Measurements from ENCODE around the gene CD82.

DNA sequence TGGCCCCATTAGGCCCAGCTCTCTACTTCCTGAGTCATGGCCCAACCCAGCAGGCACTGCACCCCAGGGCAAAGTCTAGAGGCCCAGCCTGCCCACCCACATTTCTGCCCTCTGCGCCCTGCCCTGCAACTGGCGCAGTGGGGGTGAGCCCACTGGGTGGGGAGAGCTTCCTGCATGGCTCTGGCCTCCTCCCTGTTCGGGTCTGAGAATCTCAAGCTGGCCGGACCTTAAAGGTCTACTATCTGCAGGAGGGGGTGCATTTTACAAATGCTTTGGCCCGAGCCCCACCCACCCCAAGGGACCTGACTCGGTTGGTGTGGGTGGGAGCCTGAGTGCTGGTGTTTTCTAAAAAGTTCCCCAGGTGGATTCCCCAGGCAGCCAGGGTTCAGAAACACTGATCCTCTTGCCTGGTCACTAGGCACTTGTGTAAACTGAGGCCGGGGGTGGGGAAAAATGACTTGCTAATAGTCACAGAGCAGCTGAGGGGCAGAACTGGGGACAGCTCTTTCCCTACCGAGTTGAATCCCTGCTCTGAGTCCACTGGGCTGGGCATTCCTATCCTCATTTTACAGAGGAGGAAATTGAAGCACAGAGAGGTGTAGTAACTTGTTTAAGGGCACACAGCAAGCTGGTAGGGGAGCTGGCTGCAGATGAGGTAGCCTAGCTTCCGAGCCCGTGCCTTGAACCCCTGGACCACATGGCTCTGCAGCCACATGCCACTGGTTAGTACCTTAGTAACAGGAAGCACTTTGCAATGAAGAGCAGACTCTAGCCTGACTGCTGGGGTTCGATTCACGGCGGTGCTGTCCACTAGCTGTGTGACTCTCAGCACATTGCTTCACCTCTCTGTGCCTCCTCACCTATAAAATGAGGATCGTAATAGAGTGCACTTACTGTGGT lies 36.3 kb downstream of the CD82 start:
- TF ChIP-seq, protein P1, sequence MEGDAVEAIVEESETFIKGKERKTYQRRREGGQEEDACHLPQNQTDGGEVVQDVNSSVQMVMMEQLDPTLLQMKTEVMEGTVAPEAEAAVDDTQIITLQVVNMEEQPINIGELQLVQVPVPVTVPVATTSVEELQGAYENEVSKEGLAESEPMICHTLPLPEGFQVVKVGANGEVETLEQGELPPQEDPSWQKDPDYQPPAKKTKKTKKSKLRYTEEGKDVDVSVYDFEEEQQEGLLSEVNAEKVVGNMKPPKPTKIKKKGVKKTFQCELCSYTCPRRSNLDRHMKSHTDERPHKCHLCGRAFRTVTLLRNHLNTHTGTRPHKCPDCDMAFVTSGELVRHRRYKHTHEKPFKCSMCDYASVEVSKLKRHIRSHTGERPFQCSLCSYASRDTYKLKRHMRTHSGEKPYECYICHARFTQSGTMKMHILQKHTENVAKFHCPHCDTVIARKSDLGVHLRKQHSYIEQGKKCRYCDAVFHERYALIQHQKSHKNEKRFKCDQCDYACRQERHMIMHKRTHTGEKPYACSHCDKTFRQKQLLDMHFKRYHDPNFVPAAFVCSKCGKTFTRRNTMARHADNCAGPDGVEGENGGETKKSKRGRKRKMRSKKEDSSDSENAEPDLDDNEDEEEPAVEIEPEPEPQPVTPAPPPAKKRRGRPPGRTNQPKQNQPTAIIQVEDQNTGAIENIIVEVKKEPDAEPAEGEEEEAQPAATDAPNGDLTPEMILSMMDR (optimal IDR thresholded peaks at IDR 0.05 in 1 of 3, IDR thresholded peaks at IDR 0.05 in 1 of 3, conservative IDR thresholded peaks at IDR 0.05 in 1 of 3; ENCODE audit: extremely low read depth in 1 of 3, insufficient read depth in 2 of 3, low read length in 3 of 3), result no peak
- TF ChIP-seq EZH2 (IDR thresholded peaks at IDR 0.05; ENCODE audit: low read length), result no peak
